Erythroblast (primary cell): ENCODE results near the gene CRYGN.

Experiments used
- GATA1 ChIP-seq: IDR thresholded peaks from 2 replicates; pipeline ENCODE4 v1.6.1; 2011; ENCODE audit warnings: low read depth, mild to moderate bottlenecking, control low read depth, low read length, moderate library complexity
- POLR2A ChIP-seq: IDR thresholded peaks from 2 replicates; pipeline ENCODE4 v1.6.1; 2011; ENCODE audit warnings: mild to moderate bottlenecking, low read length

GRCh38 chr7:151422212-151422611 lies 17.7 kb downstream of the CRYGN start:
- no peak for TF ChIP-seq POLR2A
- TF ChIP-seq GATA1, result no peak
